Measurements from ENCODE around the gene ADAR.

ADAR gene

GRCh38 chr1:154620751-154621150 is 12.8 kb upstream of the ADAR start:
- WGBS (ENCODE audit: extremely low coverage, insufficient coverage, insufficient read length): no CpG with 5 or more reads among the region's 3 CpGs
- Histone ChIP-seq H3K79me2 (ENCODE audit: control insufficient read depth, insufficient read depth, low read length, poor library complexity) (no peaks in the 10 kb centered on the region), H2AFZ (ENCODE audit: insufficient read depth, low read length, poor library complexity) (no peak overlapping the region), H3K27ac (ENCODE audit: low read depth, low read length) (no peak overlapping the region), H3K18ac (ENCODE audit: low read length) (no peak overlapping the region), H4K8ac (ENCODE audit: low read depth, low read length) (no peak overlapping the region), H3K4me3 (ENCODE audit: low read depth, low read length) (no peak overlapping the region), H4K12ac (ENCODE audit: low read depth, low read length) (no peak overlapping the region), H3K23ac (ENCODE audit: low read length) (no peak overlapping the region), H3K4ac (ENCODE audit: low read depth, low read length) (no peak overlapping the region), H2BK120ac (ENCODE audit: insufficient read depth, low read length, poor library complexity) (no peak overlapping the region), H3K9me3 (ENCODE audit: insufficient read depth, low read depth, low read length) (no peaks in the 10 kb centered on the region), H3K9ac (ENCODE audit: low read length) (no peak overlapping the region), H2BK12ac (ENCODE audit: low read length) (no peak overlapping the region), H4K91ac (ENCODE audit: low read depth, low read length) (no peak overlapping the region), H2BK5ac (ENCODE audit: low read depth, low read length, poor library complexity) (no peak overlapping the region), H3K36me3 (ENCODE audit: control insufficient read depth in 1 of 2, insufficient read depth in 2 of 2, low read length in 2 of 2) (no peaks in the 10 kb centered on the region), H3K27me3 (ENCODE audit: insufficient read depth, low read length) (no peaks in the 10 kb centered on the region), H3K4me1 (ENCODE audit: control insufficient read depth in 1 of 2, insufficient read depth in 2 of 2, low read length in 2 of 2) (peaks cover 0 to 4% of the 10 kb centered on the region in 2 experiments), H3K4me2 (ENCODE audit: low read length) (no peak overlapping the region), H2AK5ac (ENCODE audit: low read length) (no peak overlapping the region), H3K79me1 (ENCODE audit: low read length) (no peaks in the 10 kb centered on the region), H3K14ac (ENCODE audit: low read length) (no peak overlapping the region)
- DNase-seq: no peak

GRCh38 chr1:154619181-154619948 is 11.4 kb upstream of the ADAR start:
- Histone ChIP-seq H3K79me2 (ENCODE audit: control insufficient read depth, insufficient read depth, low read length, poor library complexity) (no peaks in the 10 kb centered on the region), H3K4me1 (ENCODE audit: control insufficient read depth in 1 of 2, insufficient read depth in 2 of 2, low read length in 2 of 2) (peaks cover 0 to 4% of the 10 kb centered on the region in 2 experiments), H2BK12ac (ENCODE audit: low read length) (no peak overlapping the region), H3K9ac (ENCODE audit: low read length) (no peak overlapping the region), H3K27ac (ENCODE audit: low read depth, low read length) (no peak overlapping the region), H3K23ac (ENCODE audit: low read length) (no peak overlapping the region), H3K79me1 (ENCODE audit: low read length) (no peaks in the 10 kb centered on the region), H2AFZ (ENCODE audit: insufficient read depth, low read length, poor library complexity) (no peak overlapping the region), H3K4ac (ENCODE audit: low read depth, low read length) (no peak overlapping the region), H3K9me3 (ENCODE audit: insufficient read depth, low read depth, low read length) (no peaks in the 10 kb centered on the region), H3K14ac (ENCODE audit: low read length) (no peak overlapping the region), H2BK120ac (ENCODE audit: insufficient read depth, low read length, poor library complexity) (no peak overlapping the region), H2BK5ac (ENCODE audit: low read depth, low read length, poor library complexity) (no peak overlapping the region), H4K8ac (ENCODE audit: low read depth, low read length) (no peak overlapping the region), H4K91ac (ENCODE audit: low read depth, low read length) (no peak overlapping the region), H3K4me2 (ENCODE audit: low read length) (no peak overlapping the region), H3K36me3 (ENCODE audit: control insufficient read depth in 1 of 2, insufficient read depth in 2 of 2, low read length in 2 of 2) (no peaks in the 10 kb centered on the region), H2AK5ac (ENCODE audit: low read length) (no peak overlapping the region), H3K18ac (ENCODE audit: low read length) (no peak overlapping the region), H3K4me3 (ENCODE audit: low read depth, low read length) (no peak overlapping the region), H3K27me3 (ENCODE audit: insufficient read depth, low read length) (no peaks in the 10 kb centered on the region), H4K12ac (ENCODE audit: low read depth, low read length) (no peak overlapping the region)
- WGBS (ENCODE audit: extremely low coverage, insufficient coverage, insufficient read length): no CpG with 5 or more reads among the region's 5 CpGs
- DNase-seq: no peak

- Histone ChIP-seq H3K27me3 (ENCODE audit: insufficient read depth, low read length) (no peaks in the 10 kb centered on the region), H2AFZ (ENCODE audit: insufficient read depth, low read length, poor library complexity) (no peak overlapping the region), H3K4ac (ENCODE audit: low read depth, low read length) (peak overlapping the region; percentile 65), H3K9me3 (ENCODE audit: insufficient read depth, low read depth, low read length) (no peaks in the 10 kb centered on the region), H3K4me2 (ENCODE audit: low read length) (no peak overlapping the region), H3K4me1 (ENCODE audit: control insufficient read depth in 1 of 2, insufficient read depth in 2 of 2, low read length in 2 of 2) (peaks cover 0 to 4% of the 10 kb centered on the region in 2 experiments), H3K18ac (ENCODE audit: low read length) (no peak overlapping the region), H3K79me1 (ENCODE audit: low read length) (no peaks in the 10 kb centered on the region), H3K79me2 (ENCODE audit: control insufficient read depth, insufficient read depth, low read length, poor library complexity) (peaks cover 3% of the 10 kb centered on the region), H2BK12ac (ENCODE audit: low read length) (no peak overlapping the region), H2AK5ac (ENCODE audit: low read length) (no peak overlapping the region), H3K4me3 (ENCODE audit: low read depth, low read length) (no peak overlapping the region), H4K91ac (ENCODE audit: low read depth, low read length) (no peak overlapping the region), H3K27ac (ENCODE audit: low read depth, low read length) (no peak overlapping the region), H3K14ac (ENCODE audit: low read length) (no peak overlapping the region), H4K12ac (ENCODE audit: low read depth, low read length) (no peak overlapping the region), H3K36me3 (ENCODE audit: control insufficient read depth in 1 of 2, insufficient read depth in 2 of 2, low read length in 2 of 2) (no peaks in the 10 kb centered on the region), H2BK5ac (ENCODE audit: low read depth, low read length, poor library complexity) (no peak overlapping the region), H3K23ac (ENCODE audit: low read length) (no peak overlapping the region), H4K8ac (ENCODE audit: low read depth, low read length) (no peak overlapping the region), H3K9ac (ENCODE audit: low read length) (no peak overlapping the region), H2BK120ac (ENCODE audit: insufficient read depth, low read length, poor library complexity) (no peak overlapping the region)
- no peak for DNase-seq
- no CpG with 5 or more reads among the region's 5 CpGs for WGBS (ENCODE audit: extremely low coverage, insufficient coverage, insufficient read length)
Observed at GRCh38 chr1:154616659-154617345, 8.8 kb upstream of the ADAR start.

- WGBS (ENCODE audit: extremely low coverage, insufficient coverage, insufficient read length): no CpG with 5 or more reads among the region's 4 CpGs
- H3K4me3 ChIP-seq (ENCODE audit: low read depth, low read length): no peak overlapping the region
Observed at GRCh38 chr1:154615411-154615810, 7.4 kb upstream of the ADAR start.

More at GRCh38 chr1:154615411-154615810, 7.4 kb upstream of the ADAR start:
- Histone ChIP-seq H2BK120ac (ENCODE audit: insufficient read depth, low read length, poor library complexity) (no peak overlapping the region), H3K18ac (ENCODE audit: low read length) (no peak overlapping the region), H4K8ac (ENCODE audit: low read depth, low read length) (no peak overlapping the region), H4K91ac (ENCODE audit: low read depth, low read length) (no peak overlapping the region), H3K79me1 (ENCODE audit: low read length) (no peaks in the 10 kb centered on the region), H2AFZ (ENCODE audit: insufficient read depth, low read length, poor library complexity) (no peak overlapping the region), H3K36me3 (ENCODE audit: control insufficient read depth in 1 of 2, insufficient read depth in 2 of 2, low read length in 2 of 2) (no peaks in the 10 kb centered on the region), H2BK5ac (ENCODE audit: low read depth, low read length, poor library complexity) (no peak overlapping the region), H3K4me2 (ENCODE audit: low read length) (no peak overlapping the region), H3K14ac (ENCODE audit: low read length) (no peak overlapping the region), H2BK12ac (ENCODE audit: low read length) (no peak overlapping the region), H3K23ac (ENCODE audit: low read length) (no peak overlapping the region), H4K12ac (ENCODE audit: low read depth, low read length) (no peak overlapping the region), H3K9ac (ENCODE audit: low read length) (no peak overlapping the region), H3K4ac (ENCODE audit: low read depth, low read length) (no peak overlapping the region), H3K79me2 (ENCODE audit: control insufficient read depth, insufficient read depth, low read length, poor library complexity) (peaks cover 3% of the 10 kb centered on the region), H3K27ac (ENCODE audit: low read depth, low read length) (no peak overlapping the region), H3K9me3 (ENCODE audit: insufficient read depth, low read depth, low read length) (no peaks in the 10 kb centered on the region), H3K27me3 (ENCODE audit: insufficient read depth, low read length) (no peaks in the 10 kb centered on the region), H2AK5ac (ENCODE audit: low read length) (no peak overlapping the region), H3K4me1 (ENCODE audit: control insufficient read depth in 1 of 2, insufficient read depth in 2 of 2, low read length in 2 of 2) (peaks cover 0 to 4% of the 10 kb centered on the region in 2 experiments)
- peak; percentile 77 to 86 for DNase-seq

Measured in trophoblast cell (in vitro differentiated cells and primary cell).